HEK293 (cell line): ENCODE data around the gene GAGE10.

Experiments used
- CTCF ChIP-seq: fragments of 450-650 bp; formaldehyde crosslinking; IDR thresholded peaks from 2 replicates; pipeline ENCODE4 v1.5.1; 2016; ENCODE audit warnings: missing biosample characterization, missing genetic modification characterization
- INSM2 ChIP-seq: fragments of 450-650 bp; formaldehyde crosslinking; IDR thresholded peaks from 2 replicates; pipeline ENCODE4 v1.5.1; 2016; ENCODE audit warnings: missing biosample characterization, missing genetic modification characterization
- YY1 ChIP-seq: fragments of 450-650 bp; formaldehyde crosslinking; IDR thresholded peaks from 2 replicates; pipeline ENCODE4 v1.5.1; 2018; ENCODE audit warnings: missing biosample characterization, missing genetic modification characterization
- ZNF211 ChIP-seq: fragments of 450-650 bp; formaldehyde crosslinking; IDR thresholded peaks from 2 replicates; pipeline ENCODE4 v1.5.1; 2016; ENCODE audit warnings: low read depth, missing biosample characterization, missing genetic modification characterization

GRCh38 chrX:49258749-49259124 is 44.7 kb upstream of the GAGE10 start:
- no peak for TF ChIP-seq CTCF (tag by site-specific recombination)
- no peak for TF ChIP-seq ZNF211
- no peak for TF ChIP-seq YY1 (tag by site-specific recombination)
- TF ChIP-seq INSM2 (tag by site-specific recombination), result no peak
